Lower lobe of right lung (tissue), 2 donors: ENCODE results near the gene ACKR2. TPM values are rescaled to one million over a fixed set of nuclear protein-coding genes. Genes with fewer than 3 reads are reported as not detected.

ENCODE experiments used
- ATAC-seq, 2 donors: fragments of 200-7000 bp; cut with Tn5 transposase; one replicate each; pipeline ENCODE4 v1.9.1; 2020 to 2022; ENCODE audit warnings: mild to moderate bottlenecking in 2 of 2, moderate library complexity in 2 of 2
- DNase-seq: peaks from one replicate; pipeline ENCODE4 v3.0.0-alpha.2; 2020
- H3K27ac ChIP-seq: fragments of 200-600 bp; one replicate; pipeline ENCODE4 v1.8.0; 2022
- H3K27me3 ChIP-seq: fragments of 200-600 bp; one replicate; pipeline ENCODE4 v1.8.0; 2022; ENCODE audit warnings: low read depth
- H3K36me3 ChIP-seq: fragments of 200-600 bp; one replicate; pipeline ENCODE4 v1.8.0; 2022; ENCODE audit warnings: mild to moderate bottlenecking
- H3K4me1 ChIP-seq: fragments of 200-600 bp; one replicate; pipeline ENCODE4 v1.8.0; 2022
- H3K4me3 ChIP-seq: fragments of 200-600 bp; one replicate; pipeline ENCODE4 v1.8.0; 2022; ENCODE audit warnings: mild to moderate bottlenecking
- H3K9me3 ChIP-seq: fragments of 200-600 bp; one replicate; pipeline ENCODE4 v1.8.0; 2022
- CTCF ChIP-seq: fragments of 200-600 bp; IDR thresholded peaks from one replicate; pipeline ENCODE4 v1.8.0; 2022; ENCODE audit warnings: antibody characterized with exemption, mild to moderate bottlenecking
- intact Hi-C: fragments of 100-400 bp; cut with DNase I; formaldehyde crosslinking; loops from one replicate; pipeline ENCODE4 v1.11.0; 2022
- total RNA-seq: library from RNA; stranded (reverse); fragmentation: NEBNext Ultra II Directional; extraction: Animal tissue kit (Norgen Biotek cat#: 25700); gene quantifications from one replicate; pipeline ENCODE4 v1.2.1, GENCODE V29; 2021
- donor health status: DM: no; HTN: yes; CAD: no; lungs with severe emphysema.

Gene ACKR2
- total RNA-seq, 1 donor from 2014 or later: 5.3 TPM

- H3K4me3 ChIP-seq: no peak overlapping the region
- no peak for DNase-seq
- no peaks in the 10 kb centered on the region for H3K27me3 ChIP-seq
- H3K4me1 ChIP-seq: no peaks in the 10 kb centered on the region
- ATAC-seq: no peak
- TF ChIP-seq CTCF: no peak
- no peaks in the 10 kb centered on the region for H3K9me3 ChIP-seq
- no peaks in the 10 kb centered on the region for H3K36me3 ChIP-seq
- intact Hi-C loops: no loop called here
- no peak overlapping the region for H3K27ac ChIP-seq
These were observed 77.1 kb downstream of the ACKR2 start for GRCh38 chr3:42886294-42886822.

- ATAC-seq (no peak), DNase-seq (no peak)
- Histone ChIP-seq H3K4me1 (no peaks in the 10 kb centered on the region), H3K9me3 (no peaks in the 10 kb centered on the region), H3K27me3 (no peaks in the 10 kb centered on the region), H3K36me3 (no peaks in the 10 kb centered on the region), H3K4me3 (no peak overlapping the region), H3K27ac (no peak overlapping the region)
- no peak for TF ChIP-seq CTCF
- intact Hi-C loops: no loop called here
These were observed 77.8 kb downstream of the ACKR2 start for GRCh38 chr3:42887084-42887483.

GRCh38 chr3:42891042-42891441, 81.8 kb downstream of the ACKR2 start:
- no peak overlapping the region for H3K27ac ChIP-seq
- no peak for DNase-seq
- no peaks in the 10 kb centered on the region for H3K36me3 ChIP-seq
- no peaks in the 10 kb centered on the region for H3K27me3 ChIP-seq
- no peaks in the 10 kb centered on the region for H3K9me3 ChIP-seq
- ATAC-seq: no peak
- intact Hi-C loops: no loop called here
- H3K4me3 ChIP-seq: no peak overlapping the region
- TF ChIP-seq CTCF: no peak
- H3K4me1 ChIP-seq: no peaks in the 10 kb centered on the region

- DNase-seq (no peak), ATAC-seq (no peak)
- intact Hi-C loops: no loop called here
- H3K4me3 ChIP-seq: no peak overlapping the region
- no peaks in the 10 kb centered on the region for H3K4me1 ChIP-seq
- H3K36me3 ChIP-seq: no peaks in the 10 kb centered on the region
- no peaks in the 10 kb centered on the region for H3K27me3 ChIP-seq
- no peaks in the 10 kb centered on the region for H3K9me3 ChIP-seq
- H3K27ac ChIP-seq: no peak overlapping the region
- TF ChIP-seq CTCF: no peak
These were observed 82.9 kb downstream of the ACKR2 start for GRCh38 chr3:42892169-42892568.

- H3K36me3 ChIP-seq: no peaks in the 10 kb centered on the region
These were observed 83.6 kb downstream of the ACKR2 start for GRCh38 chr3:42892807-42893206.

More at GRCh38 chr3:42892807-42893206, 83.6 kb downstream of the ACKR2 start:
- DNase-seq: no peak
- no peak for ATAC-seq
- Histone ChIP-seq H3K27me3 (no peaks in the 10 kb centered on the region), H3K27ac (no peak overlapping the region), H3K9me3 (no peaks in the 10 kb centered on the region), H3K4me3 (no peak overlapping the region), H3K4me1 (no peaks in the 10 kb centered on the region)
- TF ChIP-seq CTCF: no peak
- intact Hi-C loops: no loop called here
